Measurements from ENCODE around the gene EVX2. TPM values are rescaled to one million over a fixed set of nuclear protein-coding genes. Genes with fewer than 3 reads are reported as not detected.

Gene EVX2
- total and polyA plus RNA-seq, 2 of the 13 experiments (the other 11 are each of a cell fraction or from before 2014, with no cell fraction given) = not detected

- 0 out of 2 replicates have a peak, but pooled peaks have one; percentile 75 for TF ChIP-seq ZNF674 (CRISPR knock-in tag; IDR thresholded peaks at IDR 0.05; ENCODE audit: low read depth)
- no peak; the same call in 1 of the 2 replicates for TF ChIP-seq ZNF784 (CRISPR knock-in tag; IDR thresholded peaks at IDR 0.05; ENCODE audit: borderline replicate concordance)
- TF ChIP-seq CAMTA2 (CRISPR knock-in tag; IDR thresholded peaks at IDR 0.05; ENCODE audit: borderline replicate concordance) = no peak
- no peak for TF ChIP-seq TBL1XR1 (IDR thresholded peaks at IDR 0.05; ENCODE audit: borderline replicate concordance, low read length, partially characterized antibody)
- no peak for TF ChIP-seq ZEB1 (IDR thresholded peaks at IDR 0.05; ENCODE audit: insufficient replicate concordance, low read depth)
- TF ChIP-seq SOX13 (IDR thresholded peaks at IDR 0.05) = no peak
- peak in 1 of 2 experiments; percentile 37; a peak in 1 of 4 replicates for TF ChIP-seq SOX13 (CRISPR knock-in tag; conservative IDR thresholded peaks at IDR 0.05 in 1 of 2, IDR thresholded peaks at IDR 0.05 in 1 of 2)
- TF ChIP-seq YEATS4 (CRISPR knock-in tag; IDR thresholded peaks at IDR 0.05; ENCODE audit: borderline replicate concordance) = no peak
- no peak for TF ChIP-seq ZNF280D (CRISPR knock-in tag; IDR thresholded peaks at IDR 0.05)
Observed at GRCh38 chr2:176096986-176097819, 13.4 kb upstream of the EVX2 start (continued).

Data from HepG2 (cell line).